GM12878 (cell line): Measurements from ENCODE around the gene ROBO4. TPM values are rescaled to one million over a fixed set of nuclear protein-coding genes. Genes with fewer than 3 reads are reported as not detected.

Experiments
- ASH2L ChIP-seq: fragments of 300-600, 200-600 bp; sonication (generic); IDR thresholded peaks from 2 replicates; pipeline ENCODE4 v1.6.1; 2017; ENCODE audit warnings: low read depth, mild to moderate bottlenecking, borderline replicate concordance
- ATF7 ChIP-seq: fragments of 450-650 bp; IDR thresholded peaks from 2 replicates; pipeline ENCODE4 v1.6.1; 2016; ENCODE audit warnings: low read depth, mild to moderate bottlenecking
- BCL3 ChIP-seq: IDR thresholded peaks from 2 replicates; pipeline ENCODE4 v1.6.1; 2011; ENCODE audit warnings: borderline replicate concordance, low read depth, mild to moderate bottlenecking, moderate library complexity, low read length; ENCODE audit not compliant: insufficient read depth, poor library complexity, severe bottlenecking
- BCLAF1 ChIP-seq: fragments of 450-650 bp; IDR thresholded peaks from 2 replicates; pipeline ENCODE4 v1.6.1; 2017; ENCODE audit warnings: antibody characterized with exemption, mild to moderate bottlenecking, moderate library complexity
- CREM ChIP-seq: IDR thresholded peaks from 2 replicates; pipeline ENCODE4 v1.6.1; 2014; ENCODE audit warnings: antibody characterized with exemption, low read depth
- EGR1 ChIP-seq, 2 experiments: IDR thresholded peaks; 1 replicate in 1 of 2; 2 replicates in 1 of 2; pipeline ENCODE4 v1.6.1; 2011 to 2012; ENCODE audit warnings: low read depth in 2 of 2, low read length in 2 of 2, borderline replicate concordance in 1 of 2, mild to moderate bottlenecking in 1 of 2, moderate library complexity in 1 of 2
- FOXM1 ChIP-seq: IDR thresholded peaks from 2 replicates; pipeline ENCODE4 v1.6.1; 2012; ENCODE audit warnings: low read depth, mild to moderate bottlenecking, inconsistent platforms, low read length, moderate library complexity
- MEF2B ChIP-seq: fragments of 450-650 bp; IDR thresholded peaks from 2 replicates; pipeline ENCODE4 v1.6.1; 2018; ENCODE audit warnings: mild to moderate bottlenecking, moderate library complexity; ENCODE audit not compliant: partially characterized antibody, poor library complexity, severe bottlenecking
- NBN ChIP-seq: fragments of 450-650 bp; IDR thresholded peaks from 2 replicates; pipeline ENCODE4 v1.6.1; 2016
- NR2F1 ChIP-seq: fragments of 450-650 bp; conservative IDR thresholded peaks from 2 replicates; pipeline ENCODE4 v1.6.1; 2017; ENCODE audit warnings: mild to moderate bottlenecking
- POLR2A ChIP-seq: IDR thresholded peaks from 2 replicates; pipeline ENCODE4 v1.6.1; 2011; ENCODE audit warnings: low read depth, mild to moderate bottlenecking, low read length
- POU2F2 ChIP-seq: IDR thresholded peaks from 3 replicates; pipeline ENCODE4 v1.6.1; 2011; ENCODE audit warnings: low read depth, mild to moderate bottlenecking, low read length, borderline replicate concordance
- RB1 ChIP-seq: fragments of 450-650 bp; formaldehyde crosslinking; IDR thresholded peaks from 2 replicates; pipeline ENCODE4 v1.6.1; 2017; ENCODE audit warnings: mild to moderate bottlenecking, borderline replicate concordance
- SMAD5 ChIP-seq: IDR thresholded peaks from 2 replicates; pipeline ENCODE4 v1.6.1; 2016; ENCODE audit warnings: antibody characterized with exemption, low read depth
- SMARCA5 ChIP-seq: fragments of 450-650 bp; IDR thresholded peaks from 2 replicates; pipeline ENCODE4 v1.6.1; 2017; ENCODE audit warnings: mild to moderate bottlenecking
- SMC3 ChIP-seq: IDR thresholded peaks from 2 replicates; pipeline ENCODE4 v1.6.1; 2011; ENCODE audit warnings: low read length, improper control_type of control experiment, borderline replicate concordance
- SUPT20H ChIP-seq: IDR thresholded peaks from 2 replicates; pipeline ENCODE4 v1.6.1; 2011; ENCODE audit warnings: low read depth, mild to moderate bottlenecking, low read length, moderate library complexity, borderline replicate concordance; ENCODE audit not compliant: control insufficient read depth
- TARDBP ChIP-seq: IDR thresholded peaks from 2 replicates; pipeline ENCODE4 v1.6.1; 2016; ENCODE audit warnings: borderline replicate concordance
- TBL1XR1 ChIP-seq: IDR thresholded peaks from 2 replicates; pipeline ENCODE4 v1.6.1; 2012; ENCODE audit warnings: low read depth, low read length, improper control_type of control experiment
- TCF3 ChIP-seq: IDR thresholded peaks from 2 replicates; pipeline ENCODE4 v1.6.1; 2012; ENCODE audit warnings: low read depth, mild to moderate bottlenecking, low read length, borderline replicate concordance; ENCODE audit not compliant: insufficient read depth
- WRNIP1 ChIP-seq: IDR thresholded peaks from 2 replicates; pipeline ENCODE4 v1.6.1; 2011; ENCODE audit warnings: low read depth, low read length, improper control_type of control experiment, borderline replicate concordance
- polyA plus RNA-seq, 11 experiments: library from polyadenylated mRNA; depleted of rRNA in 4 of 11; unstranded in 6 of 11; stranded (reverse) in 5 of 11; fragments of >200 nt; fragmentation: Nextera tagmentation in 4 of 11; fragmentation: Illumina TruSeq in 1 of 11; extraction: Ambion mirVana in 4 of 11; extraction: Trizol in 1 of 11; gene quantifications; 1 replicate in 1 of 11; 2 replicates in 10 of 11; pipeline versions ENCODE4 v1.2.1 to v1.2.3, GENCODE V29; 2011 to 2016; ENCODE audit warnings: inconsistent platforms in 2 of 11, missing spikeins in 2 of 11, low read depth in 1 of 11
- total RNA-seq, 4 experiments: library from RNA; depleted of rRNA in 3 of 4; stranded (reverse); fragments of >200 nt in 3 of 4; fragmentation: Illumina TruSeq in 1 of 4; extraction: Trizol in 1 of 4; gene quantifications; 2 replicates each; pipeline versions ENCODE4 v1.2.1 to v1.2.3, GENCODE V29; 2013 to 2021
- TF ChIP-seq, protein P1 (sequence below): IDR thresholded peaks from 2 replicates; pipeline ENCODE4 v1.6.1; 2011; ENCODE audit warnings: low read depth, mild to moderate bottlenecking, low read length, moderate library complexity, borderline replicate concordance; ENCODE audit errors: extremely low read depth
- TF ChIP-seq, protein P2 (sequence below): fragments of 450-650 bp; formaldehyde crosslinking; IDR thresholded peaks from 2 replicates; pipeline ENCODE4 v1.5.0; 2022; ENCODE audit warnings: mild to moderate bottlenecking, missing genetic modification characterization

ROBO4 gene
- total and polyA plus RNA-seq, 10 of the 15 experiments (the other 5 are each of a cell fraction or from before 2014, with no cell fraction given): not detected

GRCh38 chr11:124875943-124876817 is 21.5 kb downstream of the ROBO4 start (continued):
- TF ChIP-seq BCLAF1: no peak
- no peak for TF ChIP-seq CREM
- TF ChIP-seq TBL1XR1: no peak
- TF ChIP-seq SMC3: peak; percentile 33; the same call in 1 of the 2 replicates
- no peak for TF ChIP-seq MEF2B
- TF ChIP-seq ATF7: no peak
- no peak for TF ChIP-seq SUPT20H
- no peak for TF ChIP-seq EGR1 (IDR thresholded peaks at IDR 0.05; ENCODE audit: borderline replicate concordance in 1 of 2, low read depth in 2 of 2, low read length in 2 of 2)
- no peak for TF ChIP-seq TARDBP
- TF ChIP-seq POLR2A: peak; percentile 65
- peak; percentile 74; the same call in 1 of the 2 replicates for TF ChIP-seq SMARCA5
- 0 out of 2 replicates have a peak, but pooled peaks have one; percentile 23 for TF ChIP-seq TCF3
- TF ChIP-seq RB1: no peak
- TF ChIP-seq, protein P1, sequence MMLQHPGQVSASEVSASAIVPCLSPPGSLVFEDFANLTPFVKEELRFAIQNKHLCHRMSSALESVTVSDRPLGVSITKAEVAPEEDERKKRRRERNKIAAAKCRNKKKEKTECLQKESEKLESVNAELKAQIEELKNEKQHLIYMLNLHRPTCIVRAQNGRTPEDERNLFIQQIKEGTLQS: no peak
- TF ChIP-seq NR2F1: 0 out of 2 replicates have a peak, but pooled peaks have one; percentile 10
- TF ChIP-seq, protein P2, sequence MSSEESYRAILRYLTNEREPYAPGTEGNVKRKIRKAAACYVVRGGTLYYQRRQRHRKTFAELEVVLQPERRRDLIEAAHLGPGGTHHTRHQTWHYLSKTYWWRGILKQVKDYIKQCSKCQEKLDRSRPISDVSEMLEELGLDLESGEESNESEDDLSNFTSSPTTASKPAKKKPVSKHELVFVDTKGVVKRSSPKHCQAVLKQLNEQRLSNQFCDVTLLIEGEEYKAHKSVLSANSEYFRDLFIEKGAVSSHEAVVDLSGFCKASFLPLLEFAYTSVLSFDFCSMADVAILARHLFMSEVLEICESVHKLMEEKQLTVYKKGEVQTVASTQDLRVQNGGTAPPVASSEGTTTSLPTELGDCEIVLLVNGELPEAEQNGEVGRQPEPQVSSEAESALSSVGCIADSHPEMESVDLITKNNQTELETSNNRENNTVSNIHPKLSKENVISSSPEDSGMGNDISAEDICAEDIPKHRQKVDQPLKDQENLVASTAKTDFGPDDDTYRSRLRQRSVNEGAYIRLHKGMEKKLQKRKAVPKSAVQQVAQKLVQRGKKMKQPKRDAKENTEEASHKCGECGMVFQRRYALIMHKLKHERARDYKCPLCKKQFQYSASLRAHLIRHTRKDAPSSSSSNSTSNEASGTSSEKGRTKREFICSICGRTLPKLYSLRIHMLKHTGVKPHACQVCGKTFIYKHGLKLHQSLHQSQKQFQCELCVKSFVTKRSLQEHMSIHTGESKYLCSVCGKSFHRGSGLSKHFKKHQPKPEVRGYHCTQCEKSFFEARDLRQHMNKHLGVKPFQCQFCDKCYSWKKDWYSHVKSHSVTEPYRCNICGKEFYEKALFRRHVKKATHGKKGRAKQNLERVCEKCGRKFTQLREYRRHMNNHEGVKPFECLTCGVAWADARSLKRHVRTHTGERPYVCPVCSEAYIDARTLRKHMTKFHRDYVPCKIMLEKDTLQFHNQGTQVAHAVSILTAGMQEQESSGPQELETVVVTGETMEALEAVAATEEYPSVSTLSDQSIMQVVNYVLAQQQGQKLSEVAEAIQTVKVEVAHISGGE (CRISPR knock-in tag): no peak
- no peak for TF ChIP-seq SMAD5
- TF ChIP-seq ASH2L: no peak
- TF ChIP-seq WRNIP1: no peak
- TF ChIP-seq POU2F2: no peak
- TF ChIP-seq BCL3: no peak
- TF ChIP-seq NBN: no peak
- TF ChIP-seq FOXM1: no peak
